SK-N-SH (cell line): ENCODE results near the gene CDH13. TPM values are rescaled to one million over a fixed set of nuclear protein-coding genes. Genes with fewer than 3 reads are reported as not detected.

Experiments used
- CTCF ChIA-PET: fragments of 300-600, 350-600 bp; formaldehyde crosslinking; extraction: SDS; loops from one replicate; lab custom pipeline; 2021; lab: Yijun Ruan, JAX
- POLR2A ChIA-PET: fragments of 350-600 bp; sonication (Branson Sonifier 250); formaldehyde crosslinking; extraction: SDS; loops from one replicate; lab custom pipeline; 2020; ENCODE audit warnings: antibody characterized with exemption, inconsistent platforms; lab: Yijun Ruan, JAX
- DNase-seq: peaks from one replicate; pipeline ENCODE4 v3.0.0; 2012
- H2AFZ ChIP-seq: fragments of 200-600 bp; sonication (generic); 2 replicates; pipeline ENCODE4 v1.8.1; 2016; ENCODE audit warnings: antibody characterized with exemption, mild to moderate bottlenecking, low read depth
- H3F3A ChIP-seq: fragments of 200-600 bp; sonication (generic); replicated peaks from 2 replicates; pipeline ENCODE3; 2016; ENCODE audit warnings: antibody characterized with exemption, mild to moderate bottlenecking; ENCODE audit not compliant: insufficient read depth
- H3K27ac ChIP-seq, 2 experiments: fragments of 200-500 bp in 1 of 2; fragments of 200-600 bp in 1 of 2; sonication (Bioruptor generic) in 1 of 2; sonication (generic), shearing (Covaris generic) in 1 of 2; 2 replicates each; pipeline versions ENCODE4 v1.5.1 to v1.6.1; 2014 to 2016; ENCODE audit warnings: low read depth in 2 of 2, inconsistent platforms in 1 of 2, low read length in 1 of 2, mild to moderate bottlenecking in 1 of 2, mixed read lengths in 1 of 2
- H3K27me3 ChIP-seq: fragments of 200-600 bp; sonication (generic), shearing (Covaris generic); 2 replicates; pipeline ENCODE4 v1.6.1; 2016; ENCODE audit warnings: mixed run types; ENCODE audit not compliant: insufficient read depth
- H3K36me3 ChIP-seq, 2 experiments: fragments of 200-500 bp in 1 of 2; fragments of 200-600 bp in 1 of 2; sonication (Bioruptor generic) in 1 of 2; sonication (generic) in 1 of 2; replicated peaks in 1 of 2; 2 replicates each; pipeline versions ENCODE3 to v1.5.1; 2014 to 2016; ENCODE audit warnings: low read length in 1 of 2, mild to moderate bottlenecking in 1 of 2; ENCODE audit not compliant: insufficient read depth in 2 of 2, control insufficient read depth in 1 of 2
- H3K4me1 ChIP-seq, 2 experiments: fragments of 200-500 bp in 1 of 2; fragments of 200-600 bp in 1 of 2; sonication (Bioruptor generic) in 1 of 2; sonication (generic), shearing (Covaris generic) in 1 of 2; 2 replicates each; pipeline versions ENCODE4 v1.5.1 to v1.6.1; 2014 to 2016; ENCODE audit warnings: low read depth in 1 of 2, low read length in 1 of 2, mixed run types in 1 of 2; ENCODE audit not compliant: insufficient read depth in 2 of 2, control insufficient read depth in 1 of 2
- H3K4me2 ChIP-seq: fragments of 200-600 bp; sonication (generic), shearing (Covaris generic); 2 replicates; pipeline ENCODE4 v1.6.1; 2017; ENCODE audit warnings: mixed run types
- H3K4me3 ChIP-seq, 2 experiments: fragments of 200-500 bp in 1 of 2; fragments of 200-600 bp in 1 of 2; sonication (Bioruptor generic) in 1 of 2; sonication (generic), shearing (Covaris generic) in 1 of 2; 2 replicates each; pipeline versions ENCODE4 v1.5.1 to v1.8.1; 2014 to 2016; ENCODE audit warnings: low read depth in 2 of 2, inconsistent platforms in 1 of 2, low read length in 1 of 2, mild to moderate bottlenecking in 1 of 2, mixed read lengths in 1 of 2, moderate library complexity in 1 of 2
- H3K79me2 ChIP-seq: fragments of 200-600 bp; sonication (generic); 2 replicates; pipeline ENCODE4 v1.8.1; 2017; ENCODE audit warnings: mild to moderate bottlenecking; ENCODE audit not compliant: insufficient read depth
- H3K9ac ChIP-seq: fragments of 200-600 bp; sonication (generic); 2 replicates; pipeline ENCODE4 v1.6.1; 2017; ENCODE audit warnings: mixed run types
- H3K9me2 ChIP-seq: fragments of 200-600 bp; sonication (generic); 2 replicates; pipeline ENCODE4 v1.6.1; 2017; ENCODE audit warnings: mixed run types
- H3K9me3 ChIP-seq: fragments of 200-600 bp; sonication (generic); 2 replicates; pipeline ENCODE4 v1.6.1; 2017; ENCODE audit warnings: mixed run types, mild to moderate bottlenecking, moderate library complexity
- H4K20me1 ChIP-seq: fragments of 200-600 bp; sonication (generic); 2 replicates; pipeline ENCODE4 v1.6.1; 2017; ENCODE audit warnings: mild to moderate bottlenecking, mixed run types; ENCODE audit not compliant: insufficient read depth
- CTCF ChIP-seq: fragments of 200-600 bp; sonication (generic); IDR thresholded peaks from 2 replicates; pipeline ENCODE4 v1.6.1; 2017; ENCODE audit warnings: antibody characterized with exemption, mild to moderate bottlenecking, moderate library complexity
- ELF1 ChIP-seq: IDR thresholded peaks from 2 replicates; pipeline ENCODE4 v1.4.0; 2012
- EZH2phosphoT487 ChIP-seq: fragments of 200-600 bp; sonication (generic); IDR thresholded peaks from 2 replicates; pipeline ENCODE4 v1.6.1; 2017; ENCODE audit warnings: low read depth, mixed run types, mild to moderate bottlenecking, antibody characterized with exemption, moderate library complexity, borderline replicate concordance
- FOXM1 ChIP-seq: IDR thresholded peaks from 2 replicates; pipeline ENCODE4 v1.4.0; 2012; ENCODE audit warnings: low read depth, mild to moderate bottlenecking
- JUND ChIP-seq: IDR thresholded peaks from 2 replicates; pipeline ENCODE4 v1.4.0; 2012
- NRF1 ChIP-seq: IDR thresholded peaks from 2 replicates; pipeline ENCODE4 v1.6.1; 2012; ENCODE audit warnings: low read depth, mild to moderate bottlenecking, low read length
- RAD21 ChIP-seq: IDR thresholded peaks from 2 replicates; pipeline ENCODE4 v1.6.1; 2012; ENCODE audit warnings: mild to moderate bottlenecking, low read length
- REST ChIP-seq: IDR thresholded peaks from 2 replicates; pipeline ENCODE4 v1.6.1; 2012; ENCODE audit warnings: mild to moderate bottlenecking, low read depth, low read length, moderate library complexity
- SIN3A ChIP-seq: IDR thresholded peaks from 2 replicates; pipeline ENCODE4 v1.6.1; 2012; ENCODE audit warnings: low read depth, mild to moderate bottlenecking, low read length, moderate library complexity, borderline replicate concordance
- SMC3 ChIP-seq: IDR thresholded peaks from 2 replicates; pipeline ENCODE4 v1.6.1; 2012; ENCODE audit warnings: low read depth, low read length, improper control_type of control experiment
- TEAD4 ChIP-seq: IDR thresholded peaks from 2 replicates; pipeline ENCODE4 v1.4.0; 2012; ENCODE audit warnings: mild to moderate bottlenecking, borderline replicate concordance; ENCODE audit not compliant: insufficient read depth
- USF1 ChIP-seq: IDR thresholded peaks from 2 replicates; pipeline ENCODE4 v1.4.0; 2012; ENCODE audit warnings: low read depth, borderline replicate concordance
- WGBS: methylation state at CpG from one replicate; pipeline ENCODE4 v1.1.6; 2017; ENCODE audit warnings: low lambda C conversion rate; 5-methylcytosine and 5-hydroxymethylcytosine counted together
- polyA plus RNA-seq, 3 experiments: library from polyadenylated mRNA; depleted of rRNA; stranded (reverse); fragments of >200 nt; gene quantifications; 2 replicates each; pipeline ENCODE4 v1.2.3, GENCODE V29; 2012
- TF ChIP-seq, protein P1 (sequence below): fragments of 150-350 bp; IDR thresholded peaks from 2 replicates; pipeline ENCODE4 v1.6.1; 2016; ENCODE audit warnings: mild to moderate bottlenecking, low read depth, low read length

CDH13 gene
- polyA plus RNA-seq, 1 of the 3 experiments (the other 2 are of a cell fraction): 93.0 TPM

GRCh38 chr16:83214671-83215070, 587.9 kb downstream of the CDH13 start (continued):
- TF ChIP-seq USF1 (no peak), EZH2phosphoT487 (no peak), FOXM1 (no peak), ELF1 (no peak)

DNA sequence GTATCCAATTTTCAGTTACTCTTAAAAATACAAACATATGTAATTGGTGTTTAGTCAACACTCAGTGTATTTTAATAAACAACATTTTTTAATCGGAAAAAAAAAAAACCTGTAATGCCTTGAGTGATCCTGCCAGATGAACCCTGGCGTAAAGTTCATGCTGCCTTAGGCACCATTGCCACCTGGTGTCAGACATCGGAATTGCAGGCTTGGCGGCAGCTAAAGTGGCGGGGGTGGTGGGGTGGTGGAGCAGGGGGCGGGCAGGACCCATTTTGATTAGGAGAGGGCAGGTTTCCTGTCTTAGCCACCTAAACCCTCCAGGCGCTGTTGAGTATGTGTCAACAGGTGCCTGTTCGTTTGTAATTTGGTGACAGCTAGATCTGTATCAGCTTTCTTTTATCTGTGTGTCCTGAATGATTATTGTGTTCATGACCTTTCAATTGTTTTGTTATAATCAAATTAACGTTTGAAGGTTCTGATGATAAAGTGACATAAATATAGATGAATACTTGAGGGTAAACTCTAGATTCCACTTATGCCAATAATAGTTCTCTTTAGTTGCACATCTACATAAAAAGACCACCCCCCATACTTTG, 588.7 kb downstream of the CDH13 start:
- Histone ChIP-seq H3K27ac (no peak overlapping the region), H3K9ac (no peak overlapping the region), H3K9me2 (no peaks in the 10 kb centered on the region), H3K4me1 (no peaks in the 10 kb centered on the region), H3K79me2 (no peaks in the 10 kb centered on the region), H4K20me1 (no peaks in the 10 kb centered on the region), H3K36me3 (no peaks in the 10 kb centered on the region), H2AFZ (no peak overlapping the region), H3K27me3 (no peaks in the 10 kb centered on the region), H3F3A (no peaks in the 10 kb centered on the region), H3K4me2 (no peak overlapping the region), H3K9me3 (no peaks in the 10 kb centered on the region), H3K4me3 (no peak overlapping the region)
- TF ChIP-seq JUND (no peak), NRF1 (no peak), SIN3A (no peak), RAD21 (peak; percentile 54), REST (no peak), CTCF (peak; percentile 76), SMC3 (peak; percentile 34; the same call in 1 of the 2 replicates), TEAD4 (no peak)
- TF ChIP-seq, protein P1, sequence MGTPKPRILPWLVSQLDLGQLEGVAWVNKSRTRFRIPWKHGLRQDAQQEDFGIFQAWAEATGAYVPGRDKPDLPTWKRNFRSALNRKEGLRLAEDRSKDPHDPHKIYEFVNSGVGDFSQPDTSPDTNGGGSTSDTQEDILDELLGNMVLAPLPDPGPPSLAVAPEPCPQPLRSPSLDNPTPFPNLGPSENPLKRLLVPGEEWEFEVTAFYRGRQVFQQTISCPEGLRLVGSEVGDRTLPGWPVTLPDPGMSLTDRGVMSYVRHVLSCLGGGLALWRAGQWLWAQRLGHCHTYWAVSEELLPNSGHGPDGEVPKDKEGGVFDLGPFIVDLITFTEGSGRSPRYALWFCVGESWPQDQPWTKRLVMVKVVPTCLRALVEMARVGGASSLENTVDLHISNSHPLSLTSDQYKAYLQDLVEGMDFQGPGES: no peak
- peak; percentile 49 for DNase-seq
- WGBS: 61% methylated on average over 9 of the region's 9 CpGs
- POLR2A ChIA-PET: no interaction called here
- CTCF ChIA-PET: interaction anchor here (0.7 to 2.8 kb wide), 7 partner anchors 12 to 102 kb away, joined by 3 to 14 read pairs (median 3); no protein-coding TSS in a partner anchor
